ENCODE measurements around the gene UBAC2. TPM values are rescaled to one million over a fixed set of nuclear protein-coding genes. Genes with fewer than 3 reads are reported as not detected.

The UBAC2 gene
- total RNA-seq, 1 donor from 2014 or later, result 64.3 TPM

DNA sequence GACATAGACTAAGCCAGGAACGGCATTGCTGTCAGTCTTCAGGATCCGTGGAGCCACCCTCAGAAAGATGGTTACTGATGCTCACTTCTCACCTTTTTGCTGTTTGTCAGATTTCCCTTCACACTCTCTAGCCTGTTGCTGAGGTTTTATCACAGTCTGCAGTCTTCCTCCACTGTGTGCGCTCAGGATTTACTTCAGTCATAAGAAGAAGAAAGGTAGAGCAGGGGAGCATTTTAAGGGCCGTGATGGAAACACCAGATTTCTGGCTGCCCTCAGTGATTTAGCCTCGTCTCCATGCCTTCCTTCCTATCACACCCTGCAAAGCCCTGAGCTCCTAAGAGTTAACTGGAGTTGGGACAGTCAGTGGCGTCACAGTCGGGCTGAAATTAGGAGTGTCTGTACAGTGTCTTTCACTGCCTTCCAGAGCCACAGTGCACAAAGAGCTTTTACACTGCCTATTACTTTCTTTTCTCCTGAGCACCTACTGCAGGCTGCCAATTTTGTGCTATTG is 166.5 kb downstream of the UBAC2 start:
- Mint-ChIP-seq H3K4me3 (no peak overlapping the region), H3K36me3 (peaks cover 30% of the 10 kb centered on the region), H3K27ac (no peak overlapping the region), H3K9me3 (no peaks in the 10 kb centered on the region), H3K4me1 (no peaks in the 10 kb centered on the region), H3K27me3 (ENCODE audit: low read depth) (no peaks in the 10 kb centered on the region)
- DNase-seq (ENCODE audit: low spot score in 2 of 2, unreplicated experiment in 2 of 2), result no peak
- TF ChIP-seq, protein P1, sequence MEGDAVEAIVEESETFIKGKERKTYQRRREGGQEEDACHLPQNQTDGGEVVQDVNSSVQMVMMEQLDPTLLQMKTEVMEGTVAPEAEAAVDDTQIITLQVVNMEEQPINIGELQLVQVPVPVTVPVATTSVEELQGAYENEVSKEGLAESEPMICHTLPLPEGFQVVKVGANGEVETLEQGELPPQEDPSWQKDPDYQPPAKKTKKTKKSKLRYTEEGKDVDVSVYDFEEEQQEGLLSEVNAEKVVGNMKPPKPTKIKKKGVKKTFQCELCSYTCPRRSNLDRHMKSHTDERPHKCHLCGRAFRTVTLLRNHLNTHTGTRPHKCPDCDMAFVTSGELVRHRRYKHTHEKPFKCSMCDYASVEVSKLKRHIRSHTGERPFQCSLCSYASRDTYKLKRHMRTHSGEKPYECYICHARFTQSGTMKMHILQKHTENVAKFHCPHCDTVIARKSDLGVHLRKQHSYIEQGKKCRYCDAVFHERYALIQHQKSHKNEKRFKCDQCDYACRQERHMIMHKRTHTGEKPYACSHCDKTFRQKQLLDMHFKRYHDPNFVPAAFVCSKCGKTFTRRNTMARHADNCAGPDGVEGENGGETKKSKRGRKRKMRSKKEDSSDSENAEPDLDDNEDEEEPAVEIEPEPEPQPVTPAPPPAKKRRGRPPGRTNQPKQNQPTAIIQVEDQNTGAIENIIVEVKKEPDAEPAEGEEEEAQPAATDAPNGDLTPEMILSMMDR (IDR thresholded peaks at IDR 0.05; ENCODE audit: unreplicated experiment), result no peak

DNA sequence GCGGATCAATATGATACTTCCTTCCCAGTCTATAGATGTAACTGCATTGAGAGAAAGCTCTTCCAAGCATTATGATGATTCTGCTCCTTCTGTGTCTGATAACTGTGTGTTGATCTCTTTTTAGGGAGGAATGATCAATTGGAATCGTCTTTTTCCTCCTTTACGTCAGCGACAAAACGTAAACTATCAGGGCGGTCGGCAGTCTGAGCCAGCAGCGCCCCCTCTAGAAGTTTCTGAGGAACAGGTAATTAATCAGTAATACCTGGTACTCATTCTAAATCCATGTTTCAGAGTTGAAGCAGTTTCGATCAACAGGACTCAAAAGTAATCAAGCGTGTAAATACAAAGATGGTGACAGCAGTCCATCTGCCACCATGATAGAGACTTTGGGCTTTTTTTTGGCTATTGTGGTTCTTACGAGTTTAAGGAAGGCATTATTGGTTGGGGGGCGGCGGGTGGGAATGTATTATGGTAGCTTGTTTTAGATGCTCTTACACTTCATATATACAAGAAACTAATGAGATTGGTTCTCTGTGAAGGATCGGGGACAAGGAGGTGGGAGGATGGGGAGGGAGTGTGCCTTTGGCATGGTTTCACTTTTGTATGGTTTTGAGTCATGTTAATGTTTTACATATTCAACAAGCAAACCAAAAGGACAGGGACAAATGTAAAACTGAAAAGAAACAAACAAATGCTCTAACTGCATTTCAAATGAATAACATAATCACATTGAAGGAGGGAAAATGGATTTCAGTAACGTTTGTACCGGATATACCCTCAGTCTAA is 167.2 kb downstream of the UBAC2 start:
- Mint-ChIP-seq H3K27ac (no peak overlapping the region), H3K4me3 (no peak overlapping the region), H3K4me1 (no peaks in the 10 kb centered on the region), H3K27me3 (ENCODE audit: low read depth) (no peaks in the 10 kb centered on the region), H3K36me3 (peaks cover 36% of the 10 kb centered on the region), H3K9me3 (no peaks in the 10 kb centered on the region)
- DNase-seq (ENCODE audit: low spot score in 2 of 2, unreplicated experiment in 2 of 2), result no peak
- TF ChIP-seq, protein P1 (IDR thresholded peaks at IDR 0.05; ENCODE audit: unreplicated experiment), result no peak

DNA sequence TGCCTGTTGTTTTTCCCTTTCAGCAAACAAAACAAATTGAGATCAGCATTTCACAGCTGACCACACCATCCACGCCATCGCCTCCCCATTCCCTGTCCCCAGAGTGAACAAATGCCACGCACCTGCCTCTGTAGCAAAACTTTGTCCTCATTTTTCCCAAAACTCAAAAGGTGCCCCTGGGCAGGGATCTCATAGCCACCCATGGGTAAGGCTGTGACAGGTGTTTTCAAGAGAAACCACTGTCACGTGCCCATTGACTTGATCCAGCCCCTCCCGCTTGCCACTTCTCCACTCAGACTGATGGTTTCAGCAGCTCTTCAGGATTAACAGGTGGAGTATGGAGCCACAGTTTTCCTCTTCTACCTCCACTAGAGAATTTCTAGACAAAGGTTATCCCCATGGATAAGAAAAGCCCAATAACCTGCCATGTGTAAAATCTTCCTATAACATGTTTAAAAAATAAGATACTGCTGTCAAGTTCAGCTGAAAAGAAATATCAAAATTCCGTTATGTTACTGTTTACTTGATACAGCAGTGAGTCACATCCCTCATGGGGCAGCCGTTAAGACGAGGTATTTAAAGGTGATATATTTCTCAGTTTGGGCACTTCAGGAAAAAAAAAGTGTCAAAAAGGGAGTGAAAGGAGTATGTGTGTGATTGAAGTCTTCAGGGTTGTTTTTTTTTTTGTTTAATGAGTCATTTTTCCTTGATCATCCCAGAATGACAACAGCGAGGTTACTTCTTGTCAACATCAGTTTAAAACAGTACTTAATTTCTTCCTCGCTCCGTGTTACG is 170.0 kb downstream of the UBAC2 start:
- Mint-ChIP-seq H3K36me3 (peaks cover 40% of the 10 kb centered on the region), H3K4me3 (no peak overlapping the region), H3K4me1 (no peaks in the 10 kb centered on the region), H3K9me3 (no peaks in the 10 kb centered on the region), H3K27me3 (ENCODE audit: low read depth) (no peaks in the 10 kb centered on the region), H3K27ac (no peak overlapping the region)
- TF ChIP-seq, protein P1 (IDR thresholded peaks at IDR 0.05; ENCODE audit: unreplicated experiment), result no peak
- no peak for DNase-seq (ENCODE audit: low spot score in 2 of 2, unreplicated experiment in 2 of 2)

DNA sequence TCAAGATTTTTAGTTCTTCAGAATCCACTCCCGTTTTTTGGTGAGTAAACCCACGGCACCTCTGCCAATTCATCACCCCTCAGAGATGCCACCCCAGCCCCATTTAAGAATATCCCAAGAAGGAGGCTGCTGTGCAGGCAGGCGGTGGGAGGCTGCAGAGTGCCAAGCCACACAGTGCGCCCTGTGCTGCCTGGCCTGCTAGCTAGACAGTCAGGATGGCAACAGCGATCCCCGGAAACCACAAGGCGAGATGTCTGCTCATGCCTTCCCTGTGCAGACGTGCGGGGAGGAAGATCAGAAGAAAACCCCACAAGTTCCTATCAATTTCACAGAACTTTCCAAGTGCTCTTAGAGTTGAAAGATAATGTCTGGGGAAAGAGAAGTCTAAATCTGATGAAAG is 171.3 kb downstream of the UBAC2 start:
- DNase-seq (ENCODE audit: low spot score in 2 of 2, unreplicated experiment in 2 of 2), result no peak
- no peaks in the 10 kb centered on the region for H3K4me1 Mint-ChIP-seq
- no peak overlapping the region for H3K27ac Mint-ChIP-seq
- H3K4me3 Mint-ChIP-seq, result no peak overlapping the region
- TF ChIP-seq, protein P1 (IDR thresholded peaks at IDR 0.05; ENCODE audit: unreplicated experiment), result no peak
- no peaks in the 10 kb centered on the region for H3K27me3 Mint-ChIP-seq (ENCODE audit: low read depth)
- no peaks in the 10 kb centered on the region for H3K9me3 Mint-ChIP-seq
- H3K36me3 Mint-ChIP-seq, result peaks cover 40% of the 10 kb centered on the region

DNA sequence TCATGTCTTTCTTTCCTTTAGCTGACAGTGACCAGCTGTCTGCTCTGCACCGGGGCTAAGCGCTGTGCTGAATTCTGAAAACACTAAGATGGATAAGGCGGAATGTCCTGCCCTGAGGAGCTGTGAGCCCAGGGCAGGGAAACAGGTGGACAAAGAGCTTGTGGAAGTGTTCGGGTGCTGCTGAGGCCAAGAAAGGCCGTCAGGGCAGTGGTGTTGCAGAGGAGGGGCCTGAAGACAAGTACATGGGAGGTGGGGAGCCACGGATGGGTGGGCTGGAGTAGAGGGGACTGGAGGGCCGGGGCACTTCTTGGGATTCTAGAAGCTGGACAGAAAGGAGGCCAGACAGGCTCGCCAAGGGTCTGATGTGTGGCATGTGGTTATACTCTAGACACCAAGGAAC is 172.8 kb downstream of the UBAC2 start:
- H3K4me3 Mint-ChIP-seq, result no peak overlapping the region
- TF ChIP-seq, protein P1 (IDR thresholded peaks at IDR 0.05; ENCODE audit: unreplicated experiment), result no peak
- no peak for DNase-seq (ENCODE audit: low spot score in 2 of 2, unreplicated experiment in 2 of 2)

More for the DNA sequence above, 172.8 kb downstream of the UBAC2 start:
- Mint-ChIP-seq H3K4me1 (no peaks in the 10 kb centered on the region), H3K27me3 (ENCODE audit: low read depth) (no peaks in the 10 kb centered on the region), H3K36me3 (peaks cover 37% of the 10 kb centered on the region), H3K9me3 (no peaks in the 10 kb centered on the region), H3K27ac (no peak overlapping the region)
